HCT116 (cell line): ENCODE measurements around the gene ALB. TPM values are rescaled to one million over a fixed set of nuclear protein-coding genes. Genes with fewer than 3 reads are reported as not detected.

Experiments
- ATAC-seq: fragments of 200-7000 bp; cut with Tn5 transposase; 2 replicates; pipeline ENCODE4 v1.9.1; 2020; ENCODE audit warnings: mild to moderate bottlenecking, moderate library complexity
- BruUV-seq: library from RNA; stranded (reverse); fragments of 400-500 nt; replicated peaks from 2 replicates; lab custom pipeline; 2021; lab: Mats Ljungman, UMichigan
- CTCF ChIA-PET: fragments of 300-600 bp; sonication (Branson Sonifier 250); formaldehyde crosslinking; loops from one replicate; lab custom pipeline; 2021; ENCODE audit warnings: antibody characterized with exemption; lab: Charles Lee
- POLR2A ChIA-PET: fragments of 300-600, 350-600 bp; sonication (Branson Sonifier 250); formaldehyde crosslinking; loops from one replicate; lab custom pipeline; 2021; ENCODE audit warnings: antibody characterized with exemption; lab: Charles Lee
- RAD21 ChIA-PET, 2 experiments: fragments of 300-600 bp; sonication (Branson Sonifier 250); formaldehyde crosslinking; loops; one replicate each; lab custom pipeline; 2023; ENCODE audit warnings: low total read pairs in 2 of 2; ENCODE audit not compliant: uncharacterized antibody in 2 of 2, unreplicated experiment in 2 of 2, low non-redundant PET in 1 of 2; lab: Charles Lee
- DNase-seq: peaks from one replicate; pipeline ENCODE4 v3.0.0-alpha.2; 2010; ENCODE audit warnings: low read depth, low spot score
- H2AFZ ChIP-seq: fragments of 200-600 bp; shearing (Covaris generic), sonication (generic); 2 replicates; pipeline ENCODE4 v1.6.1; 2017; ENCODE audit warnings: low read depth, mixed run types, mixed read lengths, antibody characterized with exemption, low read length; ENCODE audit not compliant: poor library complexity, severe bottlenecking
- H3K27ac ChIP-seq: 2 replicates; pipeline ENCODE4 v1.5.1; 2012; ENCODE audit warnings: low read depth, low read length
- H3K27me3 ChIP-seq: fragments of 200-600 bp; sonication (generic); 2 replicates; pipeline ENCODE4 v1.6.1; 2016; ENCODE audit warnings: mixed run types, low read length, mixed read lengths; ENCODE audit not compliant: insufficient read depth
- H3K36me3 ChIP-seq, 2 experiments: fragments of 200-500 bp in 1 of 2; fragments of 200-600 bp in 1 of 2; sonication (Bioruptor generic) in 1 of 2; sonication (generic) in 1 of 2; 2 replicates each; pipeline versions ENCODE4 v1.5.1 to v1.6.1; 2014 to 2016; ENCODE audit warnings: low read length in 2 of 2, inconsistent platforms in 1 of 2, mixed read lengths in 1 of 2, mixed run types in 1 of 2; ENCODE audit not compliant: insufficient read depth in 2 of 2, control insufficient read depth in 1 of 2
- H3K4me1 ChIP-seq, 2 experiments: fragments of 200-600 bp in 1 of 2; sonication (generic) in 1 of 2; 2 replicates each; pipeline versions ENCODE4 v1.5.1 to v1.6.1; 2012 to 2017; ENCODE audit warnings: low read length in 2 of 2, inconsistent platforms in 1 of 2, mild to moderate bottlenecking in 1 of 2, mixed read lengths in 1 of 2, mixed run types in 1 of 2, moderate library complexity in 1 of 2; ENCODE audit not compliant: insufficient read depth in 2 of 2, control insufficient read depth in 1 of 2
- H3K4me2 ChIP-seq: fragments of 200-600 bp; sonication (generic); 2 replicates; pipeline ENCODE4 v1.6.1; 2017; ENCODE audit warnings: mixed run types, low read length, mixed read lengths
- H3K4me3 ChIP-seq, 2 experiments: fragments of 200-600 bp in 1 of 2; sonication (generic) in 1 of 2; replicated peaks in 1 of 2; 2 replicates each; pipeline ENCODE4 v1.5.1; 2011 to 2016; ENCODE audit warnings: low read length in 2 of 2, control low read depth in 1 of 2, low read depth in 1 of 2, mild to moderate bottlenecking in 1 of 2, mixed read lengths in 1 of 2, mixed run types in 1 of 2
- H3K79me2 ChIP-seq: fragments of 200-600 bp; sonication (generic); 2 replicates; pipeline ENCODE4 v1.6.1; 2017; ENCODE audit warnings: mild to moderate bottlenecking, mixed run types, low read length, moderate library complexity, mixed read lengths; ENCODE audit not compliant: insufficient read depth
- H3K9ac ChIP-seq: fragments of 200-600 bp; sonication (generic); 2 replicates; pipeline ENCODE4 v1.6.1; 2016; ENCODE audit warnings: low read length, mixed read lengths
- H3K9me2 ChIP-seq: fragments of 200-600 bp; sonication (generic), shearing (Covaris generic); 2 replicates; pipeline ENCODE4 v1.6.1; 2017; ENCODE audit warnings: mixed run types, mild to moderate bottlenecking, moderate library complexity; ENCODE audit not compliant: insufficient read depth
- H3K9me3 ChIP-seq, 2 experiments: fragments of 200-500 bp in 1 of 2; fragments of 200-600 bp in 1 of 2; sonication (Bioruptor generic) in 1 of 2; sonication (generic) in 1 of 2; 2 replicates each; pipeline ENCODE4 v1.6.1; 2014 to 2017; ENCODE audit warnings: low read length in 2 of 2, mixed read lengths in 2 of 2, inconsistent platforms in 1 of 2, low read depth in 1 of 2, mild to moderate bottlenecking in 1 of 2, mixed run types in 1 of 2, moderate library complexity in 1 of 2; ENCODE audit not compliant: control insufficient read depth in 1 of 2, insufficient read depth in 1 of 2
- H4K20me1 ChIP-seq: fragments of 200-600 bp; sonication (generic), shearing (Covaris generic); 2 replicates; pipeline ENCODE4 v1.6.1; 2017; ENCODE audit warnings: mixed run types, mild to moderate bottlenecking, moderate library complexity; ENCODE audit not compliant: insufficient read depth
- CEBPB ChIP-seq: IDR thresholded peaks from 2 replicates; pipeline ENCODE4 v1.6.1; 2012; ENCODE audit warnings: low read depth
- ELF1 ChIP-seq: IDR thresholded peaks from 2 replicates; pipeline ENCODE4 v1.6.1; 2012; ENCODE audit warnings: low read depth, borderline replicate concordance
- POLR2A ChIP-seq: IDR thresholded peaks from 2 replicates; pipeline ENCODE4 v1.7.0; 2011; ENCODE audit warnings: borderline replicate concordance; ENCODE audit not compliant: insufficient read depth, insufficient read length; ENCODE audit errors: extremely low read depth
- POLR2AphosphoS5 ChIP-seq: IDR thresholded peaks from 2 replicates; pipeline ENCODE4 v1.6.1; 2011; ENCODE audit warnings: mild to moderate bottlenecking, low read depth, low read length, moderate library complexity
- RAD21 ChIP-seq: IDR thresholded peaks from 2 replicates; pipeline ENCODE4 v1.6.1; 2012; ENCODE audit warnings: low read depth, mild to moderate bottlenecking
- SIN3A ChIP-seq: IDR thresholded peaks from 2 replicates; pipeline ENCODE4 v1.6.1; 2012; ENCODE audit warnings: low read depth
- SP1 ChIP-seq: IDR thresholded peaks from 2 replicates; pipeline ENCODE4 v1.6.1; 2012; ENCODE audit warnings: low read depth
- SRF ChIP-seq: IDR thresholded peaks from 2 replicates; pipeline ENCODE4 v1.6.1; 2012; ENCODE audit warnings: low read depth
- TCF7L2 ChIP-seq: IDR thresholded peaks from 2 replicates; pipeline ENCODE4 v1.7.0; 2011; ENCODE audit warnings: borderline replicate concordance, inconsistent platforms; ENCODE audit not compliant: insufficient read depth, insufficient read length; ENCODE audit errors: extremely low read depth
- ZFX ChIP-seq: fragments of 450-650 bp; IDR thresholded peaks from 2 replicates; pipeline ENCODE4 v1.6.1; 2017
- ZNF274 ChIP-seq: fragments of 200-500 bp; sonication (Bioruptor generic); IDR thresholded peaks from 2 replicates; pipeline ENCODE4 v1.6.1; 2014; ENCODE audit warnings: mild to moderate bottlenecking, low read depth, low read length, inconsistent platforms
- intact Hi-C: fragments of 100-400 bp; cut with micrococcal nuclease; formaldehyde crosslinking; loops from 2 replicates; pipeline ENCODE4 v1.10.0; 2022
- total RNA-seq: library from RNA; stranded (reverse); gene quantifications from one replicate; pipeline ENCODE4 v1.2.1, GENCODE V29; 2021; ENCODE audit not compliant: unreplicated experiment
- TF ChIP-seq, protein P1 (sequence below): IDR thresholded peaks from 2 replicates; pipeline ENCODE4 v1.6.1; 2011; ENCODE audit warnings: mild to moderate bottlenecking, low read length, moderate library complexity; ENCODE audit not compliant: insufficient replicate concordance; ENCODE audit errors: extremely low read depth
- TF ChIP-seq, protein P2 (sequence below): IDR thresholded peaks from 2 replicates; pipeline ENCODE4 v1.6.1; 2012

ALB gene
- total RNA-seq, 1 experiment from 2014 or later: 26.7 TPM

DNA sequence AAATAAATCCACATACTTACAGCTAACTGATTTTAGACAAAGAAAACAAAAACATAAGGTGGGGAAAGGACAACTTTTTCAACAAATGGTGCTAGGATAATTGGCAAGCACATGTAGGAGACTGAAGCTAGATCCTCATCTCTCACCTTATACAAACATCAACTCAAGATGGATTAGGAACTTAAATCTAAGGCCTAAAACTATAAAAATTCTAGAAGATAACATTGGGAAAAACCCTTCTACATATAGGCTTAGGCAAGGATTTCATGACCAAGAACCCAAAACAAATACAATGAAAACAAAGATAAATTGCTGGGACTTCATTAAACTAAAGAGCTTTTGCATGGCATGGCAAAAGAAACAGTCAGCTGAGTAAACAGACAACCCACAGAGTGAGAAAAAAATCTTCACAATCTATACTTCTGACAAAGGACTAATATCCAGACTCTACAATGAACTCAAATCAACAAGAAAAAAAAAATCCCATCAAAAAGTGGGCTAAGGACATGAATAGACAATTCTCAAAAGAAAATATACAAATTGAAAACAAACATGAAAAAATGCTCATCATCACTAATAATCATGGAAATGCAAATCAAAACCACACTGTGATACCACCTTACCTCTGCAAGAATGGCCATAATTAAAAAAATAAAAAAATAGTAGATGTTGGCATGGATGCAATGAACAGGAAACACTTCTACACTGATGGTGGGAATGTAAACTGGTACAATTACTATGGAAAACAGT, 17.8 kb downstream of the ALB start (continued):
- no peak for TF ChIP-seq TCF7L2
- TF ChIP-seq, protein P1, sequence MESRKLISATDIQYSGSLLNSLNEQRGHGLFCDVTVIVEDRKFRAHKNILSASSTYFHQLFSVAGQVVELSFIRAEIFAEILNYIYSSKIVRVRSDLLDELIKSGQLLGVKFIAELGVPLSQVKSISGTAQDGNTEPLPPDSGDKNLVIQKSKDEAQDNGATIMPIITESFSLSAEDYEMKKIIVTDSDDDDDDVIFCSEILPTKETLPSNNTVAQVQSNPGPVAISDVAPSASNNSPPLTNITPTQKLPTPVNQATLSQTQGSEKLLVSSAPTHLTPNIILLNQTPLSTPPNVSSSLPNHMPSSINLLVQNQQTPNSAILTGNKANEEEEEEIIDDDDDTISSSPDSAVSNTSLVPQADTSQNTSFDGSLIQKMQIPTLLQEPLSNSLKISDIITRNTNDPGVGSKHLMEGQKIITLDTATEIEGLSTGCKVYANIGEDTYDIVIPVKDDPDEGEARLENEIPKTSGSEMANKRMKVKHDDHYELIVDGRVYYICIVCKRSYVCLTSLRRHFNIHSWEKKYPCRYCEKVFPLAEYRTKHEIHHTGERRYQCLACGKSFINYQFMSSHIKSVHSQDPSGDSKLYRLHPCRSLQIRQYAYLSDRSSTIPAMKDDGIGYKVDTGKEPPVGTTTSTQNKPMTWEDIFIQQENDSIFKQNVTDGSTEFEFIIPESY: no peak
- TF ChIP-seq SP1: no peak

DNA sequence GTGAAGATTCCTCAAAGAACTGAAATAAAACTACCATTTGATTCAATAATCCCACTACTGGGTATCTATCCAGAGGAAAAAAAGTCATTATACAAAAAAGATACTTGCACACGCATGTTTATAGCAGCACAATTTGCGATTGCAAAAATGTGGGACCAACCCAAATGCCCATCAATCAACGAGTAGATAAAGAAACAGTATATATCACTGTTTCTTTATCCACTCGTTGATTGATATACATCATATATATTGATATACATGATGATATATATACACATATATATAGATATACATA, 18.3 kb downstream of the ALB start:
- Histone ChIP-seq H3K9me3 (no peaks in the 10 kb centered on the region), H3K4me3 (no peak overlapping the region), H3K27me3 (no peaks in the 10 kb centered on the region), H3K4me2 (no peak overlapping the region), H3K79me2 (no peaks in the 10 kb centered on the region), H3K9ac (no peak overlapping the region), H4K20me1 (no peaks in the 10 kb centered on the region), H3K36me3 (no peaks in the 10 kb centered on the region), H2AFZ (no peak overlapping the region), H3K9me2 (no peaks in the 10 kb centered on the region), H3K27ac (no peak overlapping the region), H3K4me1 (no peaks in the 10 kb centered on the region)
- no peak for TF ChIP-seq POLR2A
- TF ChIP-seq POLR2AphosphoS5: no peak
- no peak for TF ChIP-seq RAD21
- no peak for TF ChIP-seq TCF7L2
- TF ChIP-seq ZNF274: no peak
- TF ChIP-seq, protein P2, sequence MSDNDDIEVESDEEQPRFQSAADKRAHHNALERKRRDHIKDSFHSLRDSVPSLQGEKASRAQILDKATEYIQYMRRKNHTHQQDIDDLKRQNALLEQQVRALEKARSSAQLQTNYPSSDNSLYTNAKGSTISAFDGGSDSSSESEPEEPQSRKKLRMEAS: no peak
- TF ChIP-seq, protein P1: no peak
- no peak for TF ChIP-seq SRF
- TF ChIP-seq SIN3A: no peak
- no peak for TF ChIP-seq ZFX
- TF ChIP-seq CEBPB: no peak
- TF ChIP-seq ELF1: no peak
- DNase-seq: no peak
- intact Hi-C loops: no loop called here
- no TSS peak for BruUV-seq
- ATAC-seq: no peak
- ChIA-PET RAD21 (no interaction called here), CTCF (no interaction called here), POLR2A (no interaction called here)
